ENCODE measurements around the gene CABYR.
A peak's percentile ranks its signal among the peaks of the same experiment; 100 is the strongest.
"Not testable (repeated sequence)": the region's sequence is repeated elsewhere in the genome, so short reads cannot be mapped to it uniquely, and the experiment has no call there.

CABYR gene

DNA sequence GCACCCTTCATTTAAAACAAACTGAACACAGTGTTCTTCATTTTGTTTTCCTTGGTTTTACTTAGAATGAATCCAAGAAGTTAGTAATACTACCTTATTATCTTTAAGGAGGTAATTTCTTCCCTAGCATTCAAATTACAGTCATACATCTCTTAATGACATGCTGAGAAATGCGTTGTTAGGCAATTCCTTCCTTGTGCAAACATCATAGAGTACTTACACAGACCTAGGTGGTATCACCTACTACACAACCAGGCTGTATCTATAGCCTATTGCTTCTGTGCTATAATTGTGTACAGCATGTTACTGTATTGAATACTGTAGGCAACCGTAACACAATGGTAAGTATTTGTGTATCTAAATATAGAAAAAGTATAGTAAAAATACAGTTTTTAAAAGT is 8.4 kb upstream of the CABYR start:
- no peak for DNase-seq (ENCODE audit: low spot score)

DNA sequence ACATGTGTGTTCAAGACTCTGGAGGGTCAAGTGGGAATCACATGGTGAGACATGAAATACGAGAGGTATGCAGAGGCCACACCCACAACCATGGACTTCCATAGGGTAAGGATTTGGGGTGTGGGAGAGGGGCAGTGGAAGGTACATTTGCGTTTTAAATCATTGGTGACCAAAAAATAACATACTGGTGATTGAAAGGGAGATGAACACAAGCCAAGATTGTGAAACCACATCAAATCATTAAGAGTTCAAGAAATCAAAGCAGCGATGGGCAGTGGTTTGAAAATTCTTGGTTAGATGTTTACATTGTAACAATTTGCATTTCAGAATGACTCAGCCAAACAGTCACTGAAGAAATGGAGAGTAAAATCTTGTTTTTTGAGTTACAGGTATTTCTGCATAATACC is 1.9 kb upstream of the CABYR start:
- DNase-seq (ENCODE audit: low spot score), result no peak

DNA sequence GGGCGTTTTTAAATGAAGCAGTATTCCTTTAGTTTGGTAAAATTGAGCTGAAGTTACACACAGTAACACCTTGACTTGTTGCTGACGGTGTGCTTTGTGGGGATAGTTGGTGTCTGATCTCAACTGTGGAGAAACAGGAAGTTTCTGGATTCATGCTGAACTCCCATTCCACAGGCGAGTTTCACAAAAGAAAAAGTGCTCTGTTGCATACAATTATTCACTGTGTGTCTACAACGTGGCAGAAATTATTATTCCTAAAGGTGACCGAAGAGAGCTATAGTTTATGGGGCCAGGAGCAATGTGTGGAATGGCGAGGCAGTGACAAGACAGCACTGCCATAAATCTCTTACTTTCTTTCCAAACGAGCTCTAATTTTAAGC is 463 bp upstream of the CABYR start:
- no peak for DNase-seq (ENCODE audit: low spot score)

DNA sequence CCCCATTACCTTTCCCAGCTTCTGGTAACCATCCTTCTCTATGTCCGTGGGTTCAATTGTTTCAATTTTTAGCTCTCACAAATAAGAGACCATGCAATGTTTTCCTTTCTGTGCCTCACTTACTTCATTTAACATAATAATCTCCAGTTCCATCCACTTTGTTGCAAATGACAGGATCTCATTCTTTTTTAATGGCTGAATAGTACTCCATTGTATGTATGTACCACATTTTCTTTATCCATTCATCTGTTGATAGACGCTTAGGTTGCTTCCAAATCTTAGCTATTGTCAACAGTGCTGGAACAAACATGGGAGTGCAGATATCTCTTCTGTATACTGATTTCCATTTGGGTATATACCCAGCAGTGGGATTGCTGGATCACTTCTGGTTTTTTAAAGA is 1.8 kb downstream of the CABYR start:
- no peak for DNase-seq (ENCODE audit: low spot score)

DNA sequence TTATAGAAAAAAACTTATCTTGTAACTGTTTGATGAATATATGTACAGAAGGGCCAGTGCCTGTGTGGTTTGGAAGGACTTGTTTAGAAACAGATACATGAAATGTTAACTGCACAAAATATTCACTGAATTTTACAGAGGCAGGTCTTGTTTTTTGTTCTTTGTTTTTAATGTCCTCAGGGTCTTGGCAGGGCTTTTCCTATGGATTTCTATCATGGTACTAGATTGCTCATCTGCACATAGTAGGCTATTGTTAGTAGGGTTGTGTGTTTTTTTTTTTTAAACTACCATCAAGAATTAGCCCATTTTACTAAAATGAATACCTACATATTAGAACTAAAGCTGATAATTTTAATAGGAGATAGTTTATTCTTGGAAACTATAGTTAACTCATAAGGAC is 3.5 kb downstream of the CABYR start:
- DNase-seq (ENCODE audit: low spot score), result no peak

DNA sequence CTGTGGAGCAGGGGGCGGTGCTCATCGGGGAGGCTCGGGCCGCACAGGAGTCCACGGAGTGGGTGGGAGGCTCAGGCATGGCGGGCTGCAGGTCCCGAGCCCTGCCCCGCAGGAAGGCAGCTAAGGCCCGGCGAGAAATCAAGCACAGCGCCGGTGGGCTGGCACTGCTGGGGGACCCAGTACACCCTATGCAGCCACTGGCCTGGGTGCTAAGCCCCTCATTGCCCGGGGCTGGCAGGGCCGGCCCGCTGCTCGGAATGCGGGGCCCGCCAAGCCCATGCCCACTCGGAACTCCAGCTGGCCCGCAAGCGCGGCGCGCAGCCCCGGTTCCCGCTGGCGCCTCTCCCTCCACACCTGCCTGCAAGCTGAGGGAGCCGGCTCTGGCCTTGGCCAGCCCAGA is 10.7 kb downstream of the CABYR start:
- DNase-seq (ENCODE audit: low spot score), result not testable (repeated sequence)

DNA sequence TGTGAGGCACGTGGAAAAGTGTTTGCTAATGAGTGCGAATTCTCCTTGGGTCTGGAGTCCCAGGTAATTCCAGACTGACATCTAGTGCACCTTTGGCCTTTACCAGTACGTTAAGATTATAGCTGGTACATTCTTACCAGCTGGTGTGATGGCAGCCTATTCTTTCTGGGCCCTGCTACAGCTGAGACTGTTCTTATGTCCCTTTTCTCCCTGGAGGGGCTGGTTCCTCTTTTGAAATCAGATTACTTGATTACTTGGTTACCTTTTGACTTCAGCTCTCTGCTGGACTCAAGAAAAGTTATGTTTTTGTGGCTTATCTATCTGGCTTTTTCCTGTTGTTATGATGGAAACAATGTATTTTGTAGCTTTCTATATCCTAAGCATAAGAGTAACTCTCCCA is 14.5 kb downstream of the CABYR start:
- DNase-seq (ENCODE audit: low spot score), result no peak

DNA sequence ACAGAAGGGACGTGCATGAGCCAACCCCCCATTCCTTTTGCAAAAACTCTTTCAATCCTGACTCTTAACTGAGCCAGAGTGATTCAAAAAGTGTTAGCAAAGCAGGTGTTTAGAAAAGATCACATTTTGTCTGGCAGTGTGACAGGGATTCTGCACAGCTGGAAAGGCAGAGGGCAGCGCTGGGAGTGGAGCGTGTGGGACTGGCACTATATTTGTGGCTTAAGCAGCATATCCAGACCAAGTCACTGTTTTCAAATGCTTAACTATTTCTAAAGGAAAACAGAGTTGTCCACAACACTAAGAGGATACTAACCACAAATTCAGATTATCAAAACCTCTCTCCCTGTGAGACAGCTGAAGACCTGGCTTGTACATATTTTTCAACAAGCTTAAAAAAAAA is 19.0 kb downstream of the CABYR start:
- DNase-seq (ENCODE audit: low spot score), result no peak

DNA sequence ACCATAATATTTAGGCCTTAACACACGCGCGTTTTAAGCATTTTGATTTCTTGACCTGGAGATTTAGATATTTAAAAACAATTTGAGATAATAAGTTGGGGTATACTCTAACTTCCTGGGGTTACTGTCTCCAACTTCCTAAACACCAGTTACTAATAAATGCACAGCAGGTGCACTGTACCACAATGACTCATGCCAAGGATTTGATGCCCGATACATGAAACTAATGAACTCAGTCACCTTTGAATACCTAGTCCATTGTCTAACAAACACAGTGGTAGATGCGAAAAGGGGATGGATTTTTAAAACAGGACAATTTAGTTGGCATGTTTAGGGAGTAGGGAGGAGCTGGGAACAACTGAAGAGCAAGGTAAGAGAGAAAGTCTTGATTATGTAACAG is 21.2 kb downstream of the CABYR start:
- no peak for DNase-seq (ENCODE audit: low spot score)

DNA sequence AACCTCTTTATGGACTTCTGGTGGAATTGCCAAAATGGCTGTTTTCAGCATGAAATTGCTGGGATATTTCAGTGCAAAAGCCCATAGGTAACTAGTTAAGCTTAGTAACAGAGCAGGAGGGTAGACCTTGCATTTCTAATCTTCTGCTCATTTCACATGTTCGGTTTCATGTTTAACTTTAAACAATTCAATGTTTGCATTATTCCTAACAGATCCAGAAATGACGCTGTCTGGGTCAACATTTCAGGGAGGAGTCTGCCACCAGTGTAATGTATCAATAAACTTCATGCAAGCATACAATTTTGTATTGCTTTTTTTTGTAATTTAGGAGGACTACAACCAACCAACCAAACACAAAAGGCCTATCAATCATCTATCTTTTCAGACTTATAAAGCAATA is 22.4 kb downstream of the CABYR start:
- no peak for DNase-seq (ENCODE audit: low spot score)

DNA sequence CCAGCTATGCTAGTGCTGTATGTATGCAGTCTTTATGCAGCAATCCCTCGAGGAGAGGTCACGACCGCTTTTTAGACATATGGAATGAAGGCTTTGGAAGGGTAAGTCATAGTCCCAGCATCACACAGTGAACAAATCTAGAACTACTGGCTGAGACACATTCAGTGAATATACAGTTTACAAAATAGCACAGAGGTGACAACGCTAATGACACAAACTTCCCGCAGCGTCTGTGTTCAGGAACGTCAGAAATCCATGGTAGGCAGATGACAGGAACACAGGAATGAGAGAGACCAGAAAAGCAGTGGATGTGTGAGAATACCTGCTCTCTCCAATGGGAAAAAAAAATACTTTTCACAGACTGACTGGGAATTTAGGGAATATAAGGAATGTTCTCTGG is 29.6 kb downstream of the CABYR start:
- no peak for DNase-seq (ENCODE audit: low spot score)

DNA sequence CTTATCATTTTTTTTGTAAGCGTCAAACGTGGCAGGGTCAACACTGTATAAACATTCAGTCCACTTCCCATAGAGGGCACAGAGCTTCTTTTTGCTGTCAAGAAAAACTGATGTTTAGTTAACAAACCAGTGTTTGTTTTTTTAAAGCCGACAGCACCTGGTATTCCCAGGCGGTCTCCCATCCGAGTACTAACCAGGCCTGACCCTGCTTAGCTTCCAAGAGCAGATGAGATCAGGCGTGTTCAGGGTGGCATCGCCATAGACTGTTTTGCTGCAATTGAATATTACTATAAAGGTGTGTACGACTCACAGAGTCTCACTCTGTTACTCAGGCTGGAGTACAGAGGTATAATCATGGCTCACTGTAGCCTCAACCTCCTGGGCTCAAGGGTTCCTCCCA is 31.5 kb downstream of the CABYR start:
- DNase-seq (ENCODE audit: low spot score), result no peak

DNA sequence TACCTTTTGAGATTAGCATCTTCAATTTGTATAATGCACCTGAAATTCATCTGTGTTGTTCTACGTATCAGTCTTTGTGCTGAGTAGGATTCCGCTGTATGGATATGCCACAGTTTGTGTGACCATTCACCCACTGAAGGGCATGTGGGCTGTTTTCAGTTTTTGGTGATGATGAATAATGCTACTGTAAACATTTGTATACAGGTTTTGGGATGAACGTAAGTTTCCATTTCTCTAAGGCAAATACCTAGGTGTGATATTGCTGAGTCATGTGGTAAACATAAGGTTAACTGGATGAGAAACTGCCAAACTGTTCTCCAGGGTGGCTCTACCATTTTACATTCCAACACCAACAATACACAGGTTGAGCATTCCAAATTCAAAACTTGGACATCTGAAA is 35.1 kb downstream of the CABYR start:
- no peak for DNase-seq (ENCODE audit: low spot score)

DNA sequence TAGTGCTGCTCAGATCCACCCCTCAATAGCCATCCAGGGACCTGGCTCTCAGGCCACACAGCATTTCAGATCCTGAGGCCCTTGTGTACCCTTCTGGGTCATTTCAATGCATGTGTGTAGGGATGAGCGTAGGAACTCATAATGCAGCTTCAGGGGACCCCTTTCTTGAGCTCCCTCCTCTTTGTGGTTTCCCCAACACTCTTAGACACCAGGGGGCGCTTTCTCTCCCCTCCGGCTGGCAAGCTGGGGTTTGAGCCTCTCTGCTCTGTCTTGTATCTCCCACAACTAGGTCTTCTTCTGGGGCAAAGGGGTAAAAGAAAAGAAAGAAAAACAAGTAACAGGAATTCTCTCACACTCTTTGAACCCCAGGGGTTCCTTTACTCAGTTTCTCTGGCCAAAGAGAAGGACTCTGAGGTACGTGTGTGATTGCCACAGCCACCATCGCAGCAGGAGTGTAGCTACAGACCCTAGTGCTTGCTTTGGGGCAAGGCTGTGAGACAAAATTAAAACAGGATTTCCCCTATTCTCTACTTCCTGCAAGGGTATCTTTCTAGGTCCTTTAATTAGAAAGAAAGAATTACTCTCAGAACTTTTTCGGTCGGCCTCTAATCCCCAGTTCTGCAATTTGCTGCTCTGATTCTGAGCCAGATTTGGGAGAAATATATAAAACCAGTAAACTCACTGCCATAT is 38.0 kb downstream of the CABYR start:
- DNase-seq (ENCODE audit: low spot score), result peak; percentile 52

DNA sequence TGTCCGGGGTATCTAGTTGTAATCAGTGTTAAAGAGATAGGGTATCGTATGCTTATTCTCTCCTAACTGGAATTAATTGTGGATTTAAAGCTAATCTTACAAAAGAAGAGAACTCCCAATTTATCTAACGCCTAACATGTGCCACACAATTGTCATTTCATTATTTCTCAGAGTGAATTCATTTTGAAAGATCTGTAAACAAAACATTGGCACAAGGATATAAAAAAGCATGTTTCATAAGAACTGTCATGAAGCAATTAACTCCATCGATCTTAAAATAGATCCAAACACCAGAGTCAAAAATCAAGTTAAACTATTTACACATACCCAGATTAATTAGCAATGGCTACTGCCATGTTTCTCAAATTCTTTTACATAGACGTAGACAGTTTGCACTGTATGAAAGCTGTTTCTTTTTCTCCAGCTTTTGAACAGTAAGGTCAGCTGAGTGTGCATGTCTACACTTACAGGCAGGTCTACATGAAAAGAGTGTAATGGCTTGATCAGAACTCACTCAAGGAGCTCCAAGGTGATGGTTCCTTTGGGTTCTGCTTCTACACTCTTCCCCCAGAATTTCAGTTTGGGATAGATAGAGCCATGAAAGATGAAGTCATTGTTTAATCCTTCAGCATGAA is 38.8 kb downstream of the CABYR start:
- no peak for DNase-seq (ENCODE audit: low spot score)

DNA sequence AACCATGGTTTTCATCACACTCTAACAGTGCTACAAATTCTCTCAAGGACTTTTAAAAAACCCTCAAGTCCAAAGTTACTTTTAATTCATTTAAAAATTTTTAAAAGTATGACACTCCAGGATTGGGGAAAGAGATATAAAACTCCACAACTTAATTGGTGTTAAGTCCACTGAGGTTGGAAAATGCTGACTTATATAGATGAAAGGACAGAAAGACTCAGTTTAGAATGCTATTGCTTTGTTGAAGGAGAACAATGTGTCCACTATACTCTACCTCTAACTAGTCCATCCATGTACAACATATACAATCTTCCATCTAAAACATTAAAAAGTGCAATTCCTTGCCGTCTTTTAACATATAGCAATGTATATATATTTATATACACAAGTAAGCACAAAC is 41.2 kb downstream of the CABYR start:
- DNase-seq (ENCODE audit: low spot score), result no peak

DNA sequence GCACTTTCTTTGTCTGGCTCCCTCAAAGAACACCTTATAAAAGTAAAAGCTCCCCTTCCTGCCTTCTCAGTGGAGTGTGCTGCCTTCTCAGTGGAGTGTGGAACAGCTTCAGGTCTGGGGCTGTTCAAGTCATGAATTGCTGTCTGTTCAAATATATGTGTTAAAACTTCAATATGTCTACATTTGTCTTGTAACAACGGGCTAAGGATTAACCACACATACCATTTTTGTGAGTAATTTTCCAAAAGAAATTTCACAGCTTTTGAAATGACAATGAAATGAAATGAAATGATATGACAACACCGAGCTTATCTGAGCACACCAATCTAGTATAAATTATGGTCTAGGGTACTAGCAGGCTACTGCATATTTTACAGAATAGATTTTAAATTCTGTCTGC is 42.9 kb downstream of the CABYR start:
- DNase-seq (ENCODE audit: low spot score), result no peak

DNA sequence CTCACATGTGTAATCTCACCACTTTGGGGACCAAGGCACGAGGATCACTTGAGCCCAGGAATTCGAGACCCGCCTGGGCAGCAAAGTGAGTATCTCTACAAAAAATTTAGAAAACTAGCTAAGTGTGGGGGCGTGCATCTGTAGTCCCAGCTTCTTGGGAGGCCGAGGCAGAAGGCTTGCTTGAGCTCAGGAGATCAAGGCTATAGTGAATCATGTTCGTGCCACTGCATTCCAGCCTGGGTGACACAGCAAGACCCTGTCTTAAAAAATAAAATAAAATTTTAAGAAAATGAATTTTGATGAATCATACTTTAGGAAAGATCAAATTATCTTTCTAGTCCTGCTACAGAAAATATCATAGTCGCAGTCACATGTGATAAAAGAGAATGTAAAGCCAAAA is 46.9 kb downstream of the CABYR start:
- no peak for DNase-seq (ENCODE audit: low spot score)

DNA sequence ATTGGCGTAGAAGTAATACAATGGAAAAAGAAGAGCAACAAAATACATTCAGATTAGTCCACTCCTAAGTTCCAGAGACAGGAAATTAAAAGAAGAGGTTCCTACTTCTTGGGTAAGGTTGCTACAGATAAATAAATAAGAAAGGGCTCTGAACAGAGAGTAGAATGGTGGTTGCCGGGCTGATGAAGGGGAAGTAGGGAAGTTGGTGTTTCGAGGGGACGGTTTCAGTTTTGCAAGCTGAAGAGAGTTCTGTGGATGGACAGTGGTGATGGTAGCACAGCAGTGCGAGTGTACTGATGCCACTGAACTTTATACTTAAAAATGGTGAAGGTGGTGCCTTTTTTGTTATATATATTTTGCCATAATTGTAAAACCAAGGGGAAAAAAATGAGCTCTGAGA is 48.2 kb downstream of the CABYR start:
- DNase-seq (ENCODE audit: low spot score), result no peak

DNA sequence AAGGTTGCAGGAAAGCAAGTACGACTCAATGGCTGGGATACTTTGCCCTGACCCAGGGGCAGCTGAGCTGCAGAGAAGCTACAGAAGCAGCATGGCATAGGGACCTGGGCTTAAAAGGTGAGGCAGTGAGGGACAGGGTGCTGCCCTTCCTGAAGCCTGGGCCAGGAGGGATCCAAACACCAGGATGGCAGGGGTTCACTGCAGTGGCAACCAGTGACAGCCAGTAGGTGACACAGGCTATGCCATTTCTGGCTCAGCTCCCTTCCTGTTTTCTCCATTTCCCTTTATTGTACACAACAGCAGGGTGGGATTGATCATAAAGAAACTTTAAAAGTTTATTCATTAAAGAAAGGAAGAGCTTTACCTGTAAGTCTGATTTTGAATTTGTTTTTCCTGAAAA is 48.8 kb downstream of the CABYR start:
- no peak for DNase-seq (ENCODE audit: low spot score)

DNA sequence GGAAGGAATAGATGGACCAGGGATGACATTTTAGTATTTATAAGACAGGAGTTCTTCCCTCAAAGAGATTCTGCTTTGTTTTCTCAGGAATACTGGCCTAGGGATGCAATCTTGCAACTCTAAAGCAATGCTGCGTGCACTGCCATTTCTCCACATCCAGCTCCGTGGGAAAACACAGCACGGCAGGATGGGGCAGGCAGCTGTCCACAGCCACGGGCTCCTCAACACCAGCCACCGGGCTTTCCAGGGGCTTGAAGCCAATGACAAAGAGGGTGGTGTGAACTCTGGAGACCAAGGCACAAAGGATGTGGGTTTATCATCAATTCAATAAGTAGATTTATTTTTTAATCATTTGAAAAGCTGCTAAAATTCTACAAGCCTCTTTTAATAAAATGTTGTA is 49.3 kb downstream of the CABYR start:
- no peak for DNase-seq (ENCODE audit: low spot score)

DNA sequence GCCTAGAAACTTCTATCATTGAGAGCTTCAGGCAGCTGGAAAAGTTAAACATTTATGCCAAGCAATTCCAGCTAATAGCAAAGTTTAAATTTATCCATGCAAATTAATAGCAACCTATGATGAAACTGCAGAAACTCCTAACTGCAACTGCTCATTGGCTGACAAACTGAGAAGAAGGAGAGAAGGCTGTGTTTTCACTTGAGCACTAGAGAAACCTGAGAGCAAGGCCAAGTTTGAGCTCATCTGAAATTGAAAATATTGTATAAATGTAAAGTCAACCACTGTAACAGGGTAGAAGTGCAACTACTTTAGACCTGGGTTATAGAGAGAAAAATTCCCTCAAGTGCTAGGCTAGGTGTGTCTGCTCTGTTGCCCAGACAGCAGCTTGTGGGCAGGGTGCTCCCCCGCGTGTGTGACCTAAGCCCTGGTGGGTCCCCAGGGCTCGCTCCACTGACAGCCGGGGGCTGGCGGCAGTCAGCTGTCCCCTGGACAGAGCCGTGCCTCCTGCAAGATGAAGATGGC is 50.2 kb downstream of the CABYR start:
- no peak for DNase-seq (ENCODE audit: low spot score)

DNA sequence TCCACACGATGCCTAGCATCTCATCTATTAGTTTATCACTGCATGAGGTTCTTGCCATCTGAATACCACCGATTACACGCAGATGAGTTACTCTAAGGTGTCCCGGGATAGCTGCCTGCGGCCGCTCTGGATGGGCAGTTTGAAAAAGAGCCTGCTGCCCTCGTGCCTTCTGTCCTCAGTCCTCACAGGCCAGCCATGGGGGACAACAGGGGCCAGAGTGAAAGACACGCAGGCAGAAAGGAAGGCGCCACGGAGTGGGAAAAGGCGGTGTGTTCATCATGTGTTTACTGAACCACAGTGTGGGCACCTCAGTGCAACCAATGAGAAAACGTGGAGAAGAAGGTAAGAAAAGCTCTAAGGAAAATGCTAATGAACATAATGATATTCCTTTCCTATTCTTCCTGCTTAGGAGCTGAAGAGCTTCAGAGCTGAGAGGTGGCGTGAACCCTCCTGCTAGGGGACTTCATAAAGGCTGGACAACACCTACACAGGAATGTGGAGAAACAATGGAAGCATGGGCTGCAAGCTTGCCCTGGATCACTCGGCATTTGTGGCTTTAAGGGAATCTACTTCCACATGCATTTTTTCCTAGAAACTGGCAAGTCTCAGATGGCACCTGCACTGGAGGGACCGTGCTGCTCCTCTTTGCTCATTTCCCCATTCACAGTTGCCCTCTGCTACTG is 50.9 kb downstream of the CABYR start:
- DNase-seq (ENCODE audit: low spot score), result no peak

DNA sequence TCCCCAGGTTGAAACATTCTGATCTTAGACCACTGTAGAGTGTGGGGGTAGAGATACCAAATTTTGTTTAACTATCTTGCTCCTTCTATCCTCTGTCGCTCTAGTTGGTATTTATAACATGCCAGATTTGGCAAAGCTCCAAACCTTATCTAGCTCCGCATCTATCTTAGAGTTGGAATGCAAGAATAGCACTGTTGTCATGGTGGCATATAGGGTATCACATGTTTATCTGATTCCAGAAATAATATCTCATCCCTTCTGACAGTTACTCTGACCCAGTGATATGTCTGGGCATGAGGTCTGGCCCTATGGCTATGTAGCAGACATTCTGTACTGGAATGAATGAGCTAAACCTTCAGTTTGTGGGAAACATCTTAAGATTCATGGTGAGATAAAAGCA is 51.7 kb downstream of the CABYR start:
- DNase-seq (ENCODE audit: low spot score), result no peak

Measured in RKO (cell line).